Measurements from ENCODE around the gene GSG1L2.

DNA sequence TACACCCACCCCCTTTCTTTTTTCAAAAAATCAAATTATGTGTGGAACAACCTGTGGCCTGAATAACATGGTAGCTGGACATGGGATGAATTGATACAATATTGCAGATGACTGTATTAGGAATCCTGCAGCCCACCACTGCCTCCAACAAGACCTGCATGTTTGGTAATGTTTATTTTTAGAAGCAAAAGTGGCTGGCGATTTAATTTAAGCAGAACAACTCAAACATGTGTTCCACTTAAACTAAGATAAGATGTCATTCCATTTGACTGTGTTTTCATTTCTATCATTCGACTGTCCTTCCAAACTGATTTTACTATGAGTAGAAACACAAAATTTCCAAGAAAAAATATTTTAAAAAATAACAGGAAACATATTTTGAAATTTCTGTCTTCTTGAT is 20.4 kb downstream of the GSG1L2 start:
- TF ChIP-seq, protein P1, sequence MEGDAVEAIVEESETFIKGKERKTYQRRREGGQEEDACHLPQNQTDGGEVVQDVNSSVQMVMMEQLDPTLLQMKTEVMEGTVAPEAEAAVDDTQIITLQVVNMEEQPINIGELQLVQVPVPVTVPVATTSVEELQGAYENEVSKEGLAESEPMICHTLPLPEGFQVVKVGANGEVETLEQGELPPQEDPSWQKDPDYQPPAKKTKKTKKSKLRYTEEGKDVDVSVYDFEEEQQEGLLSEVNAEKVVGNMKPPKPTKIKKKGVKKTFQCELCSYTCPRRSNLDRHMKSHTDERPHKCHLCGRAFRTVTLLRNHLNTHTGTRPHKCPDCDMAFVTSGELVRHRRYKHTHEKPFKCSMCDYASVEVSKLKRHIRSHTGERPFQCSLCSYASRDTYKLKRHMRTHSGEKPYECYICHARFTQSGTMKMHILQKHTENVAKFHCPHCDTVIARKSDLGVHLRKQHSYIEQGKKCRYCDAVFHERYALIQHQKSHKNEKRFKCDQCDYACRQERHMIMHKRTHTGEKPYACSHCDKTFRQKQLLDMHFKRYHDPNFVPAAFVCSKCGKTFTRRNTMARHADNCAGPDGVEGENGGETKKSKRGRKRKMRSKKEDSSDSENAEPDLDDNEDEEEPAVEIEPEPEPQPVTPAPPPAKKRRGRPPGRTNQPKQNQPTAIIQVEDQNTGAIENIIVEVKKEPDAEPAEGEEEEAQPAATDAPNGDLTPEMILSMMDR (IDR thresholded peaks at IDR 0.05; ENCODE audit: low read depth, low read length, missing input control) = no peak
- no peak for TF ChIP-seq SP1 (IDR thresholded peaks at IDR 0.05)

Measured in liver (tissue), 3 donors.